ENCODE results near the gene SIK3.
"Not testable (repeated sequence)": the region's sequence is repeated elsewhere in the genome, so short reads cannot be mapped to it uniquely, and the experiment has no call there.

Gene SIK3

GRCh38 chr11:117042689-117043088, 55.5 kb downstream of the SIK3 start:
- H3K4me3 Mint-ChIP-seq: peak overlapping the region in 1 of 2 donors; percentile 6
- no peaks in the 10 kb centered on the region for H3K27me3 Mint-ChIP-seq
- no peak for ATAC-seq (replicated peaks)
- H3K4me1 Mint-ChIP-seq (ENCODE audit: low read depth in 2 of 2): peaks cover 58 to 86% of the 10 kb centered on the region in 2 donors
- peak overlapping the region; percentile 2 to 75 for H3K27ac Mint-ChIP-seq
- H3K36me3 Mint-ChIP-seq (ENCODE audit: insufficient read depth): peaks cover 53% of the 10 kb centered on the region
- H3K9me3 Mint-ChIP-seq: no peaks in the 10 kb centered on the region
- no peak for DNase-seq

GRCh38 chr11:117039900-117040299, 58.3 kb downstream of the SIK3 start:
- Mint-ChIP-seq H3K36me3 (ENCODE audit: insufficient read depth) (peaks cover 54% of the 10 kb centered on the region), H3K27ac (peak overlapping the region in 1 of 2 donors; percentile 75), H3K4me3 (no peak overlapping the region), H3K9me3 (no peaks in the 10 kb centered on the region), H3K27me3 (no peaks in the 10 kb centered on the region), H3K4me1 (ENCODE audit: low read depth in 2 of 2) (peaks cover 50 to 80% of the 10 kb centered on the region in 2 donors)
- no peak for DNase-seq
- peak; percentile 21 for ATAC-seq (replicated peaks)

GRCh38 chr11:117039270-117039669, 59.0 kb downstream of the SIK3 start:
- H3K36me3 Mint-ChIP-seq (ENCODE audit: insufficient read depth): peaks cover 54% of the 10 kb centered on the region
- no peak for ATAC-seq (replicated peaks)
- peak overlapping the region; percentile 42 to 76 for H3K27ac Mint-ChIP-seq

GRCh38 chr11:117037975-117038350, 60.3 kb downstream of the SIK3 start:
- Mint-ChIP-seq H3K27me3 (no peaks in the 10 kb centered on the region), H3K27ac (peak overlapping the region; percentile 42 to 82), H3K4me3 (peak overlapping the region; percentile 5), H3K9me3 (no peaks in the 10 kb centered on the region), H3K4me1 (ENCODE audit: low read depth in 2 of 2) (peaks cover 43 to 70% of the 10 kb centered on the region in 2 donors), H3K36me3 (ENCODE audit: insufficient read depth) (peaks cover 55% of the 10 kb centered on the region)
- DNase-seq: no peak
- ATAC-seq (replicated peaks): peak; percentile 35

More at GRCh38 chr11:117039270-117039669, 59.0 kb downstream of the SIK3 start:
- Mint-ChIP-seq H3K9me3 (no peaks in the 10 kb centered on the region), H3K4me3 (no peak overlapping the region), H3K27me3 (no peaks in the 10 kb centered on the region), H3K4me1 (ENCODE audit: low read depth in 2 of 2) (peaks cover 46 to 77% of the 10 kb centered on the region in 2 donors)
- no peak for DNase-seq

- Mint-ChIP-seq H3K9me3 (no peaks in the 10 kb centered on the region), H3K27ac (peak overlapping the region; percentile 42 to 82), H3K4me3 (peak overlapping the region; percentile 5 to 37), H3K36me3 (ENCODE audit: insufficient read depth) (peaks cover 57% of the 10 kb centered on the region), H3K27me3 (no peaks in the 10 kb centered on the region), H3K4me1 (ENCODE audit: low read depth in 2 of 2) (peaks cover 40 to 66% of the 10 kb centered on the region in 2 donors)
- ATAC-seq (replicated peaks) (peak; percentile 52), DNase-seq (no peak)
Measured at GRCh38 chr11:117037279-117037974, 60.8 kb downstream of the SIK3 start.

- Mint-ChIP-seq H3K4me3 (no peak overlapping the region), H3K36me3 (ENCODE audit: insufficient read depth) (peaks cover 56% of the 10 kb centered on the region), H3K4me1 (ENCODE audit: low read depth in 2 of 2) (peaks cover 32 to 53% of the 10 kb centered on the region in 2 donors), H3K9me3 (no peaks in the 10 kb centered on the region), H3K27me3 (no peaks in the 10 kb centered on the region), H3K27ac (no peak overlapping the region)
- ATAC-seq (replicated peaks) (no peak), DNase-seq (no peak)
Measured at GRCh38 chr11:117034901-117035300, 63.3 kb downstream of the SIK3 start.

GRCh38 chr11:117026593-117027330, 71.5 kb downstream of the SIK3 start:
- H3K27me3 Mint-ChIP-seq: no peaks in the 10 kb centered on the region
- no peak for ATAC-seq (replicated peaks)
- DNase-seq: no peak
- H3K27ac Mint-ChIP-seq: peak overlapping the region; percentile 70 to 85
- H3K4me1 Mint-ChIP-seq (ENCODE audit: low read depth in 2 of 2): peaks cover 51 to 63% of the 10 kb centered on the region in 2 donors
- peak overlapping the region in 1 of 2 donors; percentile 44 for H3K4me3 Mint-ChIP-seq
- H3K36me3 Mint-ChIP-seq (ENCODE audit: insufficient read depth): peaks cover 39% of the 10 kb centered on the region
- no peaks in the 10 kb centered on the region for H3K9me3 Mint-ChIP-seq

GRCh38 chr11:117023707-117024106, 74.5 kb downstream of the SIK3 start:
- not testable (repeated sequence) for H3K27me3 Mint-ChIP-seq; H3K9me3 Mint-ChIP-seq; DNase-seq; ATAC-seq (replicated peaks)
- Mint-ChIP-seq H3K27ac (peak overlapping the region; percentile 4 to 91), H3K36me3 (ENCODE audit: insufficient read depth) (peaks cover 45% of the 10 kb centered on the region), H3K4me3 (peak overlapping the region; percentile 6 to 42), H3K4me1 (ENCODE audit: low read depth in 2 of 2) (peaks cover 62 to 73% of the 10 kb centered on the region in 2 donors)

GRCh38 chr11:117023178-117023577, 75.0 kb downstream of the SIK3 start:
- Mint-ChIP-seq H3K27me3 (no peaks in the 10 kb centered on the region), H3K4me3 (peak overlapping the region; percentile 62 to 64), H3K27ac (peak overlapping the region; percentile 46 to 91), H3K4me1 (ENCODE audit: low read depth in 2 of 2) (peaks cover 59 to 71% of the 10 kb centered on the region in 2 donors), H3K36me3 (ENCODE audit: insufficient read depth) (peaks cover 42% of the 10 kb centered on the region), H3K9me3 (no peaks in the 10 kb centered on the region)
- DNase-seq (no peak), ATAC-seq (replicated peaks) (no peak)

GRCh38 chr11:117022526-117022925, 75.7 kb downstream of the SIK3 start:
- Mint-ChIP-seq H3K36me3 (ENCODE audit: insufficient read depth) (peaks cover 40% of the 10 kb centered on the region), H3K9me3 (no peaks in the 10 kb centered on the region), H3K4me1 (ENCODE audit: low read depth in 2 of 2) (peaks cover 60 to 73% of the 10 kb centered on the region in 2 donors), H3K27me3 (no peaks in the 10 kb centered on the region), H3K4me3 (peak overlapping the region; percentile 62 to 64), H3K27ac (peak overlapping the region; percentile 46 to 91)
- peak; percentile 71 for ATAC-seq (replicated peaks)
- DNase-seq: no peak

- Mint-ChIP-seq H3K36me3 (ENCODE audit: insufficient read depth) (peaks cover 32% of the 10 kb centered on the region), H3K27me3 (no peaks in the 10 kb centered on the region), H3K4me3 (peak overlapping the region in 1 of 2 donors; percentile 19), H3K4me1 (ENCODE audit: low read depth in 2 of 2) (peaks cover 52 to 67% of the 10 kb centered on the region in 2 donors), H3K9me3 (no peaks in the 10 kb centered on the region), H3K27ac (peak overlapping the region in 1 of 2 donors; percentile 63)
- DNase-seq: no peak
- no peak for ATAC-seq (replicated peaks)
Measured at GRCh38 chr11:117020869-117021564, 77.2 kb downstream of the SIK3 start.

- peaks cover 48 to 68% of the 10 kb centered on the region in 2 donors for H3K4me1 Mint-ChIP-seq (ENCODE audit: low read depth in 2 of 2)
- H3K9me3 Mint-ChIP-seq: no peaks in the 10 kb centered on the region
- H3K4me3 Mint-ChIP-seq: peak overlapping the region; percentile 41 to 56
- ATAC-seq (replicated peaks) (peak; percentile 39), DNase-seq (no peak)
- no peaks in the 10 kb centered on the region for H3K27me3 Mint-ChIP-seq
- peaks cover 36% of the 10 kb centered on the region for H3K36me3 Mint-ChIP-seq (ENCODE audit: insufficient read depth)
- peak overlapping the region; percentile 63 to 73 for H3K27ac Mint-ChIP-seq
Measured at GRCh38 chr11:117020287-117020686, 77.9 kb downstream of the SIK3 start.

GRCh38 chr11:117019871-117020270, 78.4 kb downstream of the SIK3 start:
- no peaks in the 10 kb centered on the region for H3K27me3 Mint-ChIP-seq
- ATAC-seq (replicated peaks): no peak
- H3K4me1 Mint-ChIP-seq (ENCODE audit: low read depth in 2 of 2): peaks cover 44 to 64% of the 10 kb centered on the region in 2 donors

More at GRCh38 chr11:117019871-117020270, 78.4 kb downstream of the SIK3 start:
- Mint-ChIP-seq H3K27ac (peak overlapping the region; percentile 63 to 73), H3K9me3 (no peaks in the 10 kb centered on the region), H3K36me3 (ENCODE audit: insufficient read depth) (peaks cover 35% of the 10 kb centered on the region), H3K4me3 (peak overlapping the region; percentile 41 to 56)
- DNase-seq: no peak

Measured in effector memory CD8-positive, alpha-beta T cell (primary cell).